ENCODE results near the gene SHISA8.

The SHISA8 gene

DNA sequence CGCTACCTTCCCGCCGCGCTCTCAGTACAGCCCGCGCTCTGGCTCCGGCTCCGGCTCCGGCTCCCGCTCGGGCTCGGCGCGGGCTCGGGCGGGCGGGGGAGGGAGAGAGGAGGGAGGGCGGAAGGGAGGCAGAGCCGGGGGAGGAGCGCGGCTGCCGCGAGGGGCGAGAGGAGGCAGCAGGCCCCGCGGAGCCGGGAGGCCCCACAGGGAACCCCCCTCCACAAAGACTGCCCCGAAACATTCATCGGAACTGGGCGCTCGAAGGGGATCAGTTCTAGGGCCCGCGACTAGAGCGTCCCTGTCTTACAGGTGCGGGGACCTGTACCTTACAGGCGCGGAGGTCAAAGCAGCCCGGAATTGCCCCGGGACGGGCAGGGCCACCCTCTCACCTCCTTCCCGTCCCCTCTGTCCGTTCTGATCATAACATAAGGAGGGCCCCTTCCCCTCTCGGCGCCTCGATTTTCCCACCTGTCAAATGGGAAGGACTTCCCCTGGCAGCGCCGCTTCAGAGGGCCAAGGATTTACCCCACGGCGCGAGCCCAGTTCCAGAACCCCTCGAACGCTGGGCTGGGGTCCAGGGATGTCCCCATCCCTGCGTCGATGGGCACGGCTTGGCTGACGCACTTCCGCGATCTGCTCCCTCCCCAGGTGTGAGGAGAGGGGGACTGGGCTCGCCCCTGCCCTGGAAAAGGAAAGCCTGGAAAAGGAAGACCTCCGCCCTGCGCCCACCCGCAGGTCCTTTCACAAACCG is at the start of gene SHISA8:
Gene SHISA8, minus strand, starts transcription at position 40 of the 751 bp plus-strand sequence. CDS start 407 bp downstream, outside the sequence.
- H3K27me3 Mint-ChIP-seq (ENCODE audit: low read depth), result peaks cover 86% of the 10 kb centered on the region
- no peaks in the 10 kb centered on the region for H3K36me3 Mint-ChIP-seq (ENCODE audit: low read depth)
- TF ChIP-seq, protein P1, sequence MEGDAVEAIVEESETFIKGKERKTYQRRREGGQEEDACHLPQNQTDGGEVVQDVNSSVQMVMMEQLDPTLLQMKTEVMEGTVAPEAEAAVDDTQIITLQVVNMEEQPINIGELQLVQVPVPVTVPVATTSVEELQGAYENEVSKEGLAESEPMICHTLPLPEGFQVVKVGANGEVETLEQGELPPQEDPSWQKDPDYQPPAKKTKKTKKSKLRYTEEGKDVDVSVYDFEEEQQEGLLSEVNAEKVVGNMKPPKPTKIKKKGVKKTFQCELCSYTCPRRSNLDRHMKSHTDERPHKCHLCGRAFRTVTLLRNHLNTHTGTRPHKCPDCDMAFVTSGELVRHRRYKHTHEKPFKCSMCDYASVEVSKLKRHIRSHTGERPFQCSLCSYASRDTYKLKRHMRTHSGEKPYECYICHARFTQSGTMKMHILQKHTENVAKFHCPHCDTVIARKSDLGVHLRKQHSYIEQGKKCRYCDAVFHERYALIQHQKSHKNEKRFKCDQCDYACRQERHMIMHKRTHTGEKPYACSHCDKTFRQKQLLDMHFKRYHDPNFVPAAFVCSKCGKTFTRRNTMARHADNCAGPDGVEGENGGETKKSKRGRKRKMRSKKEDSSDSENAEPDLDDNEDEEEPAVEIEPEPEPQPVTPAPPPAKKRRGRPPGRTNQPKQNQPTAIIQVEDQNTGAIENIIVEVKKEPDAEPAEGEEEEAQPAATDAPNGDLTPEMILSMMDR (IDR thresholded peaks at IDR 0.05; ENCODE audit: unreplicated experiment in 3 of 3), result no peak
- H3K4me1 Mint-ChIP-seq, result peaks cover 18% of the 10 kb centered on the region
- no peaks in the 10 kb centered on the region for H3K9me3 Mint-ChIP-seq
- no peak within 1 kb of the TSS for H3K27ac Mint-ChIP-seq
- H3K4me3 Mint-ChIP-seq, result peak within 1 kb of the TSS; percentile 46 to 66 (median 56)

DNA sequence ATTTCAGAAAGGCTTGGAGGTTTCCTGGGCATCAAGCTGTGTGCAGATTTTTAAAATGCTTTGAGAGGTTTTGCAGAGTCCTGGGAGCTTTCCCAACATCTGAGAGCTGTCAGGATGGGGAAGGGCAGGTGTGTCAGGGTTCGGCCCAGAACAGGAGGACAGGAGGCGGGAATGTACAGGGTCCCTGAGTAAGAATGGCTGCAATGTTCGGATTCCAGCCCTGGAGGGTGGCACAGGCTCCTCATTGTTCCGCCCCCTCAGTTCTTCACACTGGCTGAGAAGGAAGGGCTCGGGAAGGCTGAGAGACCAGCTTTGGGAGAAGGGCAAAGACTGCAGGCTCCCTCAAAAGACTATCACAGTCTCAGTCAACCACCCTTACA is 49.2 kb upstream of the SHISA8 start:
- Mint-ChIP-seq H3K9me3 (no peaks in the 10 kb centered on the region), H3K36me3 (ENCODE audit: low read depth) (no peaks in the 10 kb centered on the region), H3K27me3 (ENCODE audit: low read depth) (peaks cover 4% of the 10 kb centered on the region), H3K4me1 (peaks cover 30% of the 10 kb centered on the region), H3K4me3 (no peak overlapping the region), H3K27ac (peak overlapping the region; percentile 21 to 73 (median 35))
- TF ChIP-seq, protein P1 (IDR thresholded peaks at IDR 0.05; ENCODE audit: unreplicated experiment in 3 of 3), result no peak

DNA sequence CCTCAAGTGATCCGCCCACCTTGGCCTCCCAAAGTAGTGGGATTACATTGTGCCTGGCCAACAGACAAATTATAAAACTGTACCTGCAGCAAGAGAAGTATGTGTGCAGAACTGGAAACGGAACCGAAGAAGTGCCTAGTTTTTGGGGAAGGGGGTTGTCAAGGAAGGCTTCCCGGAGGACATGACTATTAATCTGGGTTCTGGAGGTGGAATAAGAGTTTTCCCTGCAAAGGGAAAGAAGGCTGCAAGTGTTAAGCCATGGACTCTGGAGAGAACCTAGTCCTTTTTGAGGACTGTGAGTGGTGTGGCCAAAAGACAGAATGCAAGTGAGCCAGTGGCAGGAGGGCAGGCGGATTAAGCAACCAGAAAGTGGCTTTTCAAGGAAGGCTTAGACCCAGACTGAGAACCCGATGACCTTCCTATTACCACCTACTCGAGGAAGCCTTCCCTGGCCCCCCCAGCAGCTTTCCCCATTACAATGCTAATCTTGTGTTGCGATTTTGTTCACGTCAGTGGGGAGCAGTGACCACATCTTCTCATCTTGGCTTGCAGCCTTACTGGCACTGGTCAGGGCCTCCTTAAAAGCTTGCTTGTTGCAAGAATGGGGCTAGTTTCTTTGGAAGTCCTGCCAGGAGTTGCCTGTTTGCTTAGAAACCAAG is 48.7 kb upstream of the SHISA8 start:
- peaks cover 30% of the 10 kb centered on the region for H3K4me1 Mint-ChIP-seq
- H3K27ac Mint-ChIP-seq, result peak overlapping the region; percentile 21 to 73 (median 35)
- H3K27me3 Mint-ChIP-seq (ENCODE audit: low read depth), result peaks cover 4% of the 10 kb centered on the region
- TF ChIP-seq, protein P1 (IDR thresholded peaks at IDR 0.05; ENCODE audit: unreplicated experiment in 3 of 3), result no peak
- H3K36me3 Mint-ChIP-seq (ENCODE audit: low read depth), result no peaks in the 10 kb centered on the region
- no peak overlapping the region for H3K4me3 Mint-ChIP-seq
- no peaks in the 10 kb centered on the region for H3K9me3 Mint-ChIP-seq

DNA sequence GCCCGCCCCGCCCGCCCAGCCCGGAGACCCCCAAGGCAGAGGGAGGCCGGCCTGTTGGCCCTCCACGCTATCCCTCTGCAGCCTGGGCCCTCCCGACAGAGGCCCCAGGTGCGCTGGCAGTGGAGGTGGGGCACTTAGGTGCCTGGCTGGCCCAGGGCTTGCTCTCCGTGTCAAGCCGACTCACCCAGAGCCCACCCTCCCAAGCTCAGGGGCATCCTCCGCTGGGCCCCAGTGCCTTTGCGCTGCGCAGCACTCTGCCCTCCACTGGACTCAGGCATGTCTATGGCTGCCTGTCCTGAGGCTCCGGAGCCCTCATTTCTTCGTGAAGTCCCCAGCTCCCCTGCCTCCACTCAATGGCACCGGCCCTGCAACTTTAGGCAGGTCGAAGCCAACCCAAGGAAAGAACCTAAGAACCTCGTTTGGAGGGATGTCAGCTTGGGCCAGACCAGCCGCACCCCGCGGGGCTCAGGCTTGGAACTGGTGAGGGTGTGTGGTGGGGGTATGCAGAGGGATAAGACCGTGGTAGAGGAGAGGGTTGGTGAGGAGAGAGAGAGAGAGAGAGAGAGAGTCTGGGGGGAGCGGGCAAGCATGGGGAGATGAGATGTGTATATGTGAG is 43.2 kb upstream of the SHISA8 start:
- no peak overlapping the region for H3K4me3 Mint-ChIP-seq
- no peak overlapping the region for H3K27ac Mint-ChIP-seq
- TF ChIP-seq, protein P1 (IDR thresholded peaks at IDR 0.05; ENCODE audit: unreplicated experiment in 3 of 3), result peak; percentile 30 to 48 (median 45)
- H3K36me3 Mint-ChIP-seq (ENCODE audit: low read depth), result no peaks in the 10 kb centered on the region
- H3K9me3 Mint-ChIP-seq, result no peaks in the 10 kb centered on the region
- peaks cover 3% of the 10 kb centered on the region for H3K27me3 Mint-ChIP-seq (ENCODE audit: low read depth)
- H3K4me1 Mint-ChIP-seq, result peaks cover 15% of the 10 kb centered on the region

DNA sequence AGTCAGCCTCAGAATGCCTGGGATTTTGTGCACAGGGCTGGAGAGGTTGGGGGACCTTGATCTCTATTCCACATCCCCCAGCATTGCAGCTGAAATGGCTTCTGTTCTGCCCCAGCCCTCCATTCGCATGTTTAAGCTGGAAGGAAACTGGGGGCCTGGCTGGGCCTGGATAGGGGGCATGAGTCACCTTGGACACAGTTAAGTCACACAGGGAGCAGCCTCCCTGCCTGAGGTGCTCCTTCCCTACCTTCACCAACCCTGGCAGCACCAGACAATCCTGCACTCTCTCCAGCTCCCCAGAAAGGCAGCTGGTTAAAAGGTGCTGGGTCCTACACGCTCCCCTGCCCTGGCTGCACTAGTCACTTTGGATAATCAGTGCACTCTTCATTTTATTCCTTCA is 37.8 kb upstream of the SHISA8 start:
- TF ChIP-seq, protein P1 (IDR thresholded peaks at IDR 0.05; ENCODE audit: unreplicated experiment in 3 of 3), result no peak
- Mint-ChIP-seq H3K27me3 (ENCODE audit: low read depth) (peaks cover 3% of the 10 kb centered on the region), H3K9me3 (no peaks in the 10 kb centered on the region), H3K4me3 (no peak overlapping the region), H3K27ac (no peak overlapping the region), H3K4me1 (peaks cover 10% of the 10 kb centered on the region), H3K36me3 (ENCODE audit: low read depth) (no peaks in the 10 kb centered on the region)
